HG02970 (cell line): ENCODE results near the gene HOXA6.

Source experiments
- ATAC-seq: cut with Tn5 transposase; IDR thresholded peaks from one replicate; pipeline ENCODE4 v1.9.1; 2021; ENCODE audit warnings: mild to moderate bottlenecking, moderate library complexity, moderate number of reproducible peaks; ENCODE audit not compliant: unreplicated experiment, low FRiP score

Gene HOXA6

DNA sequence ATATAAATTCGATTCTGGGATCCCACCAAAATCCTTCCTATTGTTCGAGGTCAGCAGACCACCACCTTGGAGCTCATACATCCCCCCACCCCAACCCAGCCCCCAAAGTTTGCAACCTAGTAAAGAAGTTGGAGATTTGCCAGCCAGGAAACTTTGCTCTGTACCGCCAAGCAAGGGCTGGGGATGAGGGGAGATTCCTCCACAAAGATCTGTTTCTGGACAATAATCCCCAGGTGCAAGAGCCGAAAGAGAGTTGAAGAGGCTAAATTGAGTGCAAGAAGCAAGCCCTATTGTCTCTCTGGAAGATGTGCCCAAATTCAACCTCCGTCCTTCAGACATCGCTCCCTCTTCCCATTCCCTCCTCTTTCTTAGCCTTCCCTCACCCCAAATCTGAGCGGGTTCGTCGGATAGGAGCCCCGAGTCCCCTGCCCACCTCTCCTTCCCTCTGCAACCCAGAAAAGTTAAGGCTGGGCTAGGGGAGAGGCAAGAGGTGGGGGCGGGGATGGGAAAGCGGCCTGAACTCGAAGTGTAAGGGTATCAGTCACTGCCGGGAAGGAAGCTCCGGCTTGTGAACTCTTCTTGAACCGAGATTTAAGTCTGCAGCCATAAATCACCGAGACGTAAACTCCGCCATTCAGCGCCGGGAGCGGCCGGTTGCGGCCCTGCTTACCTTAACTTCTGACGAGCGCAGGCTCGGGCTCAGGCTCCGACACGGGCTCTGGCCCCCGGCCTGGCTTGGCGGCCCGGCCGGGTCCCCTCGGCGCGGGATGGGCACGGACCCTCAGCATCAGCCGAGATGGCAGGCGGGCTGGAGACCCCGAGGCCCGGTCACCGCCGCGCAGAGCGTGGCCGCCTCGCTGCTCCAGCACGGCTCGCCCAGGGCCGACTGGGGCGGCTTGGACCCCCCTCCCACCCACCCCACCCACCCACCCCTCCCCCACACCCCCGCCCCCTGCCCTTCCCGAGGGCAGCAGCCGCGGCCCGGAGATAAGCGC lies 34.3 kb downstream of the HOXA6 start:
- ATAC-seq: no peak

DNA sequence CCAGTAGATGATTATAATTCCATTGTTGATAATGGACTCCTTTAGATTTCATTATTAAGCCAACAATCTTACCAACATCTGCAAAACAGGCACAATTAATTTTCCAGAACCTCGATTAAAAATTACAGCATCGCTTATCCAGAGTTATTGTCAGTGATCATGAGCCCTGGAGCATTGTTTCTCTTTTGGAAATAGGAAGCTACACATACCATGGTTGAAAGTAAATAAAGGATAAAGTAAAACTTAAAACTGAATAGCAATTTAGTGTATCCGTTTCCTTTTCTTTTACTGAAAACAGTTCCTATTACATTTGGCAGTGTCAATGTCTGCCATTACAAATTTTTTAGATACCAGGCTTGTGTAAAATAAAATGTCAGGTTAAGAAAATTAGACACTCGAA lies 35.2 kb downstream of the HOXA6 start:
- no peak for ATAC-seq

DNA sequence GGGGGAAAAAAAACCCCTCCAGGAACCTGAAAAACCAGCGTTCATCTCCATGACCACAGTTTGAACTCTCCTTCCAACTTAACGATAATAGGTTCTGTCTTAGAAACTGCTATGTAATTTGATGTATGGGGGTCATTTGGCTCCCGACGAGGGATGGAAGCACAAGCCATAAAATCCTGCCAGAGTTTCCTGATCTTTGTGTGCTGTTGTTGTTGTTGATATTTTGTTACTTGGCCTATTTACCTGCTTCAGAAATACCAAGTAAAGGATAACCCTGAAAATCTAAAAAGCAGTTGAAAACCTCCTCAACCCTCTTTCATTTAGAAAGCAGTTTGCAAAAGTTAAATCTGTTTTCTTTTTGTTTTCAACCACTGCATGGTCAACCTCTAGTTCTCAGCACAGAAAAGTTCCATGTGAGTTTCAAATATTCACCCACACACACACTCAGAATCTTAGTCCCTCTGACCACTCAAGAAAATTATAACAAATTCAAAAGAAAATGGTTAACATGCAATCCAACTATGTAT lies 35.8 kb downstream of the HOXA6 start:
- no peak for ATAC-seq

DNA sequence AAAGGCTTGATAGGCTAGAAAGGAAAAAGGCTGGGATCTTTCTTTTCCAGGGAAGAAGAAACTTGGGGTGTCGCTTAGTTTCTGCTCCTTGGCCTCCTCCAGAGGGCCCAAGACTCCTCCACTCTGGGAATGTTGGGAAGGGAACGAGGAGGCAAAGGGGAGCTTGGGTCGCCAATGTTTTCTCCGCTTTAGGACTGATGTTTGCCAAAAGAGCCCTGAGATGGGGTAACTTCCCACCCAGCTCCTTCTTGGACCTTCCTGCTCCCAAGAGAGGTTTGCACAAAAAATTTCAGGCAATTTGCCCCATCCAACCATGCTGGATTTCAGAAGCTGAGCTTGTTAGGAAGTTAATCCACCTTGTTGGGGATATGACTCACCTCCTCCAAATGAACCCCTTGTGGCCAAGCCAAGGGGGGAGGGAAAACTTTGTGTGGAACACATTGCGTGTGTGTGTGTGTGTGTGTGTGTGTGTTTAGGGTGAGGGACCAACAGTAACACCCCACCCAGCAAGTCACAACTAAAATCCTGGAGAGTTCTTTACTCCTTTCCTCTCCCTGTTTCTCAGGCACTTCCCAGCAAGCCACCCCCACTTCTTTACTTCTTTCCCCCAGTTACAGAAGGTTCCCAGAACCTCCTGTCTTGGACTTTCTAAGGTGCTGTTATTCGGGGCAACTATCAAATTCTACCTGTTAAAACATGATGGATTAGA lies 36.4 kb downstream of the HOXA6 start:
- no peak for ATAC-seq

DNA sequence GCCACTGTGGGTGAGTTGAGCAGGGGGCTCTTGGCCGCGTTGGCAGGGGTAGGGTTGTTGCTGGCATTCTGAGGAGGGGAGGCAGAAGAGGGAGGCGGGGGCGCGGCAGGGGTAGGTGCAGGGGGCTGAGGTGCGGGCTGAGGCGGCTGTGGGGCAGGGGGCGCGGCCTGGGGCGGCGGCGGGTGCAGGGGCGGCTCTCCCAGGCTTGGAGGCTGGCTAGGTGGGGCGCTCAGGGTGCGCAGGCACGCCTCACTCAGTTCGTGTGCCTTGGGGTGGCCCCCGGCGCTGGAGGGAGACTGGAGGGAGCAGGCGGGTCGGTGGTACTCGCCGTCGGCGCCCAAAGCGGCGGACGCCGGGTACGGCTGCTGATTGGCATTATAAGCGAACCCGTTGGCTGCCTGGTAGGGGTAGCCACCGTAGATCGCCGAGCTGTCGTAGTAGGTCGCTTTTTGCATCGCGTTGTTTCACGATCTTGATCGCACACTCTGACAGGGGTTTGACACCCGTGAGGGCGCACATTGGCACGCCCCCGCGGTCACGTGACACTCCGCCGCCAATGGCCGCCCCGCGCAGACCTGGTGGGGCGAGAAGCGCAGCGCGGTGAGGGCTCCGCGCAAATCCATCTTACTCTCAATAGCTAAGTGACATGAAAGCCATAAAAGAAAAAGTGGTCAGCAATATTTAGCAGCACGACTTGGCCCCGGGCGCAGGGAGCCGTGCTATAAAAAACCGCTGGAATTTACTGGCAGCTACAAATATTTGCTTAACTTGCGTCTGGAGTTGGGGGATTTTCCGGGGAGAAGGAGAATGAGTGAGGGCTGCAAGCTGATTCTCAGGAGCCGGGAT lies 37.2 kb downstream of the HOXA6 start:
- ATAC-seq: no peak

DNA sequence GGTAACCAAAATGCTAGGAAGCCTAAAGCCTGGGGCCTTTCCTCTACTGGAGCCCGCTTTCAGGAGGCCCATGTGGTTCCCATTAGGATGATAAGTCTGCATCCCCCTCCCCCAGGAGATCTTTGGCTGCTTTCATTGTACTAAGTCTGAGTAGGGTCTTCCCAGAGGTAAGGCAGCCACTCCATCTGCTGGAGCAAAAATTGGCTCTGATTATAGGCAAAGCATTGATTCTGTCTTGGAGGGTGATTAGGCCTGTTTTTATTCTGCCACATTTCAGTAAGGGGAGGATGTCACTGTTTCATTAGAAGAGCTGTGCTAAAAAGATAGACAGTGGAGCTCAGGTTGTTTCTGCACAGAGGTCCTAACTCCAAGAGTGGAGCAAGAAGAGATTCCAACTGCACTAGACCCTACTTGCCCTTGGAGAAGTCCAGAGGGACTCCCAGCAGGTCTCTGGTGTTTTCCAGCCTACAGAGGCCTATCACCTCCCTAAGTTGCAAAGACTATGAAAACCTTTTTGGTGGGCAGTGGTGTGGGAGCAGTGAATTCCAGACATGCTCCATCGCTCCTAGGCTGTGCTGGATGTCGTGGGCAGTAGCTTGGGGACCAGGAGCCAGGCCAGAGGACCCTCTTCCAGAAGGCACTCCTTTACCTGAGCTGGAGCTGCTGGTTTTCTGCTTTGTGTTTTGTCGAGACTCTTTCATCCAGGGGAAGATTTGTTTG lies 37.9 kb downstream of the HOXA6 start:
- ATAC-seq: no peak

DNA sequence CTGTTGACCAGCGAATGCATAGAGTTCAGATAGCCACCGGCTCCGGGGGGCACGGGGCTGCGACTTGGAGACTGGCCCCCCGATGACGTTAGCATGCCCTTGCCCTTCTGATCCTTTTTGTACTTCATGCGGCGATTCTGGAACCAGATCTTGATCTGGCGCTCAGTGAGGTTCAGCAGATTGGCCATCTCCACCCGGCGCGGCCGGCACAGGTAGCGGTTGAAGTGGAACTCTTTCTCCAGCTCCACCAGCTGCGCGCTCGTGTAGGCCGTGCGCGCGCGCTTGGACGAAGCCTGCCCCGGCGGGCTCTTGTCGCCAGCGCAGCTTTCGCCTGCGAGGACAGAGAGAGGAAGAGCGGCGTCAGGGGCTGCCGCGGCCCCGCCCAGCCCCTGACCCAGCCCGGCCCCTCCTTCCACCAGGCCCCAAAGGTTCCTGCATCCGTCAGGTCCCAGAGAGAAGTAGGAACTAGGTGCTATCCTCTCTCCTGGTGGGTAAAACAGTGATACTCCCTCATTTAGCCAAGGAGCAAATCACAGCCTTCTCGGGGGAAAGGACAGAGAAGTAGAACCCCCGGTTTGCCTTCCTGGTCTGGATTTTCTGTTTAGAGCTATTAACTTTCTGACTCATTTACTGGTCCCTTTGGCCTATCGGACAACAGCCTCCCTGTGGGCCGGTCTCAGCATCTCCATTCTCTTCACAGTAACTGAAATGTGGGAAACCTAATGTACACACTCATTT lies 39.0 kb downstream of the HOXA6 start:
- no peak for ATAC-seq

DNA sequence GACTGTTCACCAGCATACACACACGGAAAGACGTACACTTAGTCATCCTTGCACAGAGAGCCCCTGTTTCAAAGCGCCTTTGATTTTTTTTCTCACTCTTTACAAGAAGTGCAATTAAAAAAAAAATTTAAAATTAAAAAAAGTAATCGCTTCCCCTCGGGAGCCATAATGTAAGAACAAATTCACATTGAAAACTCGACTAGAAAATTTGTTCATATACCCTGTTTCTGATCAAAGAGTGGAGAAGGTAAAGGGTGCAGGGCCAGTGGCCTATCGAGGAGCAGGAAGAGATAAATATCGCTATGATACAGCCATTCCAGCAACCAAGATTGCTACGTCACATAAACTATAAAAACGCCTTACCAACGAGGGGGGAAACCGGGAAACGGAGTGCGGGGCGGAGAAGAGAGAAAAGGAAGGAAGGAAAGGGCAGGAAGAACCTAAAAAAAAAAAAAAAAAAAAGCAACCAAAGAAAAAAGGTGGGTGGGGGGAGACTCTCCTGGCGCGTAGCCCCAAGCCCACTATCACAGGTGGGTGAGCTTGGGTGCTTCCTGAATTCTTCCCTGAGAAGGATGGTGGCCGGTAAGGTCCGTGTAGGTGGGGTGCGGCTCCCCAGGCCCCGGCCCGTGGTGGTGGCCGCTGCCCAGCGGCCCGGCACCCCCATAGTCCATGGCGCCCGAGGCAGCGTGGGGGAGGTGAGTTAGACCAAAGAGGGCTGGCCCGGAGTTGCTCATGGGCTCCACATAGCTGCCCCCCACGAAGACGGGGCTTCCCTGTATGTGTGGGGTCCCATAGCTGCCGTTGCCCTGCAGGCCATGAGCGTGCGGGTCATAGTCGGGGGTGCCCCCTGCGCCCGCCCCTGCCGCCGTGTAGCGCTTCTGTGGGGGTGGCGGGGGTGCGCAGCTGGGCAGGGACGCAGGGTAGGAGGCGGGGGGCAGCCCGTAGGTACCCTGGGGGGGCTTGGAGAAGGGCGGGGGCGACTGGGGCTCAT lies 39.9 kb downstream of the HOXA6 start:
- no peak for ATAC-seq

DNA sequence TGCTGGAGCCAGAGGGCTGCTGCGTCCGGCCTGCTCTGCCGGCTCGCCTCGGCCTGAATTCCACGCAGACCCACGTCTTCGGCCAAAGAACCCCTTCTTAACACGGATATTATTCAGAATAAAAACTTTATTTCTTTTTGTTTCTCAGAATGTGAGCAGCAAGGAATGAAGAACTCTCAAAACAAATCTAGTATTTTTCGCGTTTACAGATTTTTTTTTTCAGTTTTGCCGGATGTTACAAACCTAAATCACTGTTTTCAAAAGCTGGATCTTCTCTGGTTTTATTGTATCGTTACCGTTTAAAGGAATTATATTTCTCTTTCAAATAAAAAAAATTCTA lies 40.7 kb downstream of the HOXA6 start:
- ATAC-seq: no peak

DNA sequence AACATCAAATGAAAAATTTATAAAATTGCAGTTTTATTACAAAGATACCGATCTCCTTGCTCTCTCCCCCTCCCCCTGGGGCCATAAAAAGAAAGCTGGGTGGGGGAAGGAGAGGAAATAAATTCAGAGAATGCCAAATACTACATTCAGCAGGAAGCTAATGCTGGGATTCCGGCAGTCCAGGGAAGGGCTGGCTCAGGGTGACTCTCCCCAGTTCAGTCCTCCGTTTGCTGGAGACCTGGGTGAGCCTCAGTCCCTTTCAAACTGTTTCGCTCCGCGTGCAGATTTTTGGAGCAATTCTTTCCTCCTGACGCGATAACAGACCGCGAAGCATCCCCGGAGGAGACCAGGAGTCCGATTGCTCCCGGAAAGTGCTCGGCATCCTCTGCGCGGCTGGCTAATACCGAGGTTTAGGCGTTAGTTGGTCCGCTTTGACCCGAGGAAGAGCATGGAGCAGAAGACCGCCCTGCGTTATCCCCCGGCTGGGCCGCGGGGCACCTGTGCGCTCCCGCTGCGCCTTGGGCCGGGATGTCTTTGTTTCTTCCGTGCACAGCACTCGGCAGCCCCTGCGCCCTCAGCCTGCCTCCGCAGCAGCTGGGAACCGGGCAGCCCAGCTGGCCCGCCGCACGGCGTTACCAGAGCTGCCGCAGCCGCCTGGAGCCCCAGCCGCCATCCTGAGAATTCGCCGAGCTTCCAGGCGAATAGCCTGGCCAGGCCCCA lies 41.2 kb downstream of the HOXA6 start:
- ATAC-seq: no peak

DNA sequence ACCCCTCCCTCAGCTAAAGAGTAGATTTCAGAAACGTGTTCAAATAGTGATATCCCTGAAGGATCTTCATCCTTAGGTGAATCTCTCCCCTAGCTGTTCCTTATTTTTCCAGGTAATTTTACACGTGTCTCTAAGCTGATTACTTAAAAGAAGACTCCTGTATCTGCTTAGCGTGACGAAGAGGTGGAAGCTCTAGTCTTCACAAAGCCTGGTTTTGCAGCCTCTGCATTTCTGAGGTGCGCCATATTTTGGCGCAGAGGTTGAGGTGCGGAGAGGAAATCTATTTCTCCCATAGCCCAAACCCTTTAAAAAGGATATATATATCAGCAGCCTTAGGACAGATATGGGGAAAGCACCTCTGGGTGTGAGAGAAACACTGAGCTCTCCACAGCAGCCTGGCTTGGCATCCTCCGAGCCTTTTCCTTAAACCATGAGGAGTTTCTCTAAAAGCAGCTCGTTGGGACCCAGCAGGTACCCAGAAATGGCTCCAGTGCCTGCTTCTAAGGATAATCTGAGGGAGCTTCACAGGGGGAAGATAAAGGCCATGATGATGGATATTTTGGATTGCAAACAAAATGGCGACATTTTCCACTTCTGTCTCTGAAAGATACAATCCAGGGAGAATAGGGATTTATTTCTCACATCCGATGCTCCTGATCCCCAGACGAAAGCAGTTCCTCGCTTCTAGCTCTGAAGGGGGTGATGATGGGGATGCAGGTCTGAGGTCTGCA lies 42.1 kb downstream of the HOXA6 start:
- no peak for ATAC-seq

DNA sequence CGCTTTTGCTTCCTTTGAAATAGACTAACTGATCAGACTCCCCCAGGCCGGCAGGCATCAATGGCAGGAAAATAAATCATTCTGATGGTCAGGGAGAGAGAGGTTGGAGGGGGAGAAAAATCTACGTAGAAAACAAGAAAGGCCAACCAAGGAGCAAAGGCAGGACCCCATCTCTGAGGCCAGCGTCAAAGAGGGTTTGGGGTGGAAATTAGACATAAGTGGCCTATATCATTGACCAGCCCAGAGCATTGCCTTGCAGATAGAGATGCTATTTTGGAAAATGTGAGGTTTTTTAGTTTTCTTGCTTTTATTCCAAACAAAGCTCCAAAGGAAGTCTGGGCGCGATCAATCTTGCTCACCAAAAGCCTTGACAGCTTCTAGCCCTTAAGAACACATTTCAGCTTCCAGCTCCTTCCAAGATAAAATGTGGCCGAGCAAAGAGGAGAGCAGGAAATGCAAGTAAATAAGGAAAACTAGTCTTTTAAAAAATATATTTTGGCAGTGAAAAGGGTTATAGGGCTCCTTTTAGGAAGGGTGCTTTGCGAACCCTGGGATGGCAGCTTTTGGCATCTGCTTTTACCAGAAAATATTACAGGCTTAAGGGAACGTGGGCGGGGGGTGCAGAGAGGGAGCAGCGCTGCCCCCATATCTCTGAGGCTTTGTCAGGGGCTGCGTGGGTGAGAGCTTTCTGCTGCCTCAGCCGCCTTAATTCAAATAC lies 43.1 kb downstream of the HOXA6 start:
- no peak for ATAC-seq

DNA sequence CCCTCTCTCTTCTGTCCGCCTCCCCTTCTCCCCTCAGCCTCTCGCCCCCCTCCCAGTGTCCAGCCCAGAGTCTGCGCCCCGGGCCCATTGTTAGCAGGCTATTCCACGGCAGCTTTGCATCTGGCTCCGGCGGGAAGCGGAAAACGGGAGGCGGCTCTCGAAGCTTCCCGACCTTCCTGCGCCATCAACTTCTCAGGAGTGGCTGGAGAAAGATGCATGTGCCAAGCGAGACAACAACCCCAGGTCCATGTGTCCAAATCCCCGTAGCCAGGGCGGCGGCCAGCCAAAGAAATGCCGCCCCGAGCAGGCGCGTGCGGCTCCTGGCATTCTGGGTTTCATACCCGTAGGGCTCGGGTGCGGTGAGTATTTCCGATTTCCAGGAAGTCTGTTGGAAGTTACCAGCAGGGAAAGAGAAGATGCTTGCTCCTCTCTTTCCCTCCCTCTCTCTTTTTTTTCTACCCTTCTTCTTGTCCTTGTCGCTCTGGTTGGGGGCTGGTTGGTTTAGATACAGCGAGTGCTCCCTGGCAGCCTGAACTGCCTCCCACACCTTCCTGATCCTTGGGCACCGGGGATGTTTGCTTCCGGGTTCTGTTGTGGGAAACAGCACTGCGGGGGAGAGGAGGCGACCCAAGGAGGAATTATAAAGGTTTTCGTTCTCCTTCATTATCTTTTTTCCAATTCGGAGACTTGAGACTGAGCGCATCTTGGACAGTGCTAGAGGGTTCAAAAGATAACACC lies 43.9 kb downstream of the HOXA6 start:
- ATAC-seq: no peak

DNA sequence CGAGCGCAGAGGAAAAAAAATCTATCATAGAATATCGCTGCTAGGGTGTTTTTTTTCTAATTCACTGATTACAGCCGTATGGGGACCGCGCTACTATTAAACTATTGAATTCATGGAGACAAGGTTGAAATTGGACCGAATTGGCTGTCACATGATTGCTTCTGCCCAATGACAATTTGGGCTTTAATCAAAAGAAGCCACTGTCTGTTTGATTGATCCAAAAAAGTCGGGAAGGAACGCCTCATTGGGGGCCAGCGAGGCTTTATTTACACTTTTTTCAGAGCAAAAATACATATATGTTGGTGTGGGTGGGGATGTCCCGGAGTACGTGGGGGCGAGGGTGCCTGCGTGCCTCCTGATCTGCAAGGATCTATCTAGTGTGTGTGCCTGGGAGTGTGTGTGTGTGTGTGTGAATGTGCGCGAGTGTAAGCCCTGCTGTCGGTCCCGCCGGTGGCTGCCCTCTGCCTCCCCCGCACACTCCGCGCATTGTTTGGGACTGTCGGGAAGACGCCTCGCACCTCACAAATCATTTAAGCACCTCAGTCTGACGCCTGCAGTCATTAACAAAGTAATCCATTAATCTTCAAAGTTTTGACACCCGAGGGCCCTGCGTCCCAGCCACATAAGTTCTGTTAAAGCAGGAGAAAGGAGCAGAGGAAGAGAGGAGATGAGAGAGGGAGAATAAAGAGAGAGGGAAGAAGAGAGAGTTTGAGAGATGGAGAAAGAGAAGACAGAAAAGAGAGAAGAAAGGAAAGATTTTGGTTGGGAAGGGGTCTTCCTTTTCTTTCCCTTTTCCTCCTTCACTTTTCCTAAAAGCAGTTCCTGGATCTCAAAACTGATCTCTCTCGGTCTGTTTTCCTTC lies 44.8 kb downstream of the HOXA6 start, which contains the start of gene HOXA2:
Gene HOXA2, minus strand, starts transcription at position 103 of the 862 bp plus-strand sequence. CDS start 183 bp downstream, outside the sequence.
- ATAC-seq: no peak
